H1 (cell line): Measurements from ENCODE around the gene CGREF1. TPM values are rescaled to one million over a fixed set of nuclear protein-coding genes. Genes with fewer than 3 reads are reported as not detected.

Experiments
- BCL11A ChIP-seq, 2 experiments: IDR thresholded peaks; one replicate each; pipeline ENCODE4 v1.6.1; 2011; ENCODE audit warnings: low read depth in 2 of 2, low read length in 2 of 2, mild to moderate bottlenecking in 2 of 2
- BRCA1 ChIP-seq: IDR thresholded peaks from 2 replicates; pipeline ENCODE4 v1.6.1; 2012; ENCODE audit warnings: low read depth, low read length, improper control_type of control experiment
- RFX5 ChIP-seq: IDR thresholded peaks from 2 replicates; pipeline ENCODE4 v1.6.1; 2011; ENCODE audit warnings: low read depth, low read length, improper control_type of control experiment, borderline replicate concordance
- TAF1 ChIP-seq: IDR thresholded peaks from 2 replicates; pipeline ENCODE4 v1.6.1; 2011; ENCODE audit warnings: mild to moderate bottlenecking, low read depth, low read length
- polyA plus RNA-seq, 7 experiments: library from polyadenylated mRNA; depleted of rRNA in 3 of 7; stranded (reverse) in 5 of 7; unstranded in 2 of 7; fragments of >200 nt in 5 of 7; fragments of 200-250 nt in 2 of 7; gene quantifications; 1 replicate in 5 of 7; 2 replicates in 1 of 7; 4 replicates in 1 of 7; pipeline versions ENCODE4 v1.2.1 to v1.2.3, GENCODE V29; 2011 to 2013; ENCODE audit warnings: missing spikeins in 2 of 7, mixed read lengths in 2 of 7
- total RNA-seq: library from RNA; stranded (reverse); fragmentation: NEBNext Ultra II Directional; extraction: Animal tissue kit (Norgen Biotek cat#: 25700); gene quantifications from 2 replicates; pipeline ENCODE4 v1.2.1, GENCODE V29; 2021

The CGREF1 gene
- total and polyA plus RNA-seq, 2 of the 8 experiments (the other 6 are each of a cell fraction or from before 2014, with no cell fraction given) = 2.5 to 3.4 TPM

DNA sequence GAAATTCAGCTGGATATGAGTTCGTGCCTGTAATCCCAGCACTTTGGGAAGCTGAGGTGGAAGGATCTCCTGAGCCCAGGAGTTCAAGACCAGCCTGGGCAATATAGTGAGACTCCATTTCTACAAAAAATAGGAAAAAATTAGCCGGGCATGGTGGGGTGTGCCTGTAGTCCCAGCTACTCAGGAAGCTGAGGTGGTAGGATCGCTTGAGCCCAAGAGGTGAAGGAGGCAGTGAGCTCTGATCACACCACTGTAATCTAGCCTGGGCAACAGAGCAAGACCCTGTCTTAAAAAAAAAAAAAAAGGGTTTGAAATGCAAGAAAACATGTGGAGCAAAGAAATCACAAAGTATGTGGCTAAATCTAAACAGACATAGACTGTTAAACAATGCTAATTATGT, 9.8 kb downstream of the CGREF1 start (continued):
- no peak for TF ChIP-seq TAF1
- no peak for TF ChIP-seq BRCA1
- TF ChIP-seq BCL11A (IDR thresholded peaks at IDR 0.05; ENCODE audit: low read depth in 2 of 2, low read length in 2 of 2) = no peak
- TF ChIP-seq RFX5 = no peak
